ENCODE results near the gene RNF13.
"Not testable (repeated sequence)": the region's sequence is repeated elsewhere in the genome, so short reads cannot be mapped to it uniquely, and the experiment has no call there.

- not testable (repeated sequence) for TF ChIP-seq CTCF, POLR2A, POLR2AphosphoS5, EP300 (IDR thresholded peaks at IDR 0.05)
Observed at GRCh38 chr3:149829631-149830030, 16.6 kb downstream of the RNF13 start.
